LoVo (cell line): ENCODE results near the gene OBSCN.

ENCODE experiments used
- DNase-seq: peaks from one replicate; pipeline ENCODE4 v3.0.0-alpha.2; 2016; ENCODE audit warnings: low spot score

The OBSCN gene

GRCh38 chr1:228358039-228358763 lies 150.4 kb downstream of the OBSCN start:
- no peak for DNase-seq

- DNase-seq, result no peak
Observed at GRCh38 chr1:228358764-228359612, 151.1 kb downstream of the OBSCN start.

DNA sequence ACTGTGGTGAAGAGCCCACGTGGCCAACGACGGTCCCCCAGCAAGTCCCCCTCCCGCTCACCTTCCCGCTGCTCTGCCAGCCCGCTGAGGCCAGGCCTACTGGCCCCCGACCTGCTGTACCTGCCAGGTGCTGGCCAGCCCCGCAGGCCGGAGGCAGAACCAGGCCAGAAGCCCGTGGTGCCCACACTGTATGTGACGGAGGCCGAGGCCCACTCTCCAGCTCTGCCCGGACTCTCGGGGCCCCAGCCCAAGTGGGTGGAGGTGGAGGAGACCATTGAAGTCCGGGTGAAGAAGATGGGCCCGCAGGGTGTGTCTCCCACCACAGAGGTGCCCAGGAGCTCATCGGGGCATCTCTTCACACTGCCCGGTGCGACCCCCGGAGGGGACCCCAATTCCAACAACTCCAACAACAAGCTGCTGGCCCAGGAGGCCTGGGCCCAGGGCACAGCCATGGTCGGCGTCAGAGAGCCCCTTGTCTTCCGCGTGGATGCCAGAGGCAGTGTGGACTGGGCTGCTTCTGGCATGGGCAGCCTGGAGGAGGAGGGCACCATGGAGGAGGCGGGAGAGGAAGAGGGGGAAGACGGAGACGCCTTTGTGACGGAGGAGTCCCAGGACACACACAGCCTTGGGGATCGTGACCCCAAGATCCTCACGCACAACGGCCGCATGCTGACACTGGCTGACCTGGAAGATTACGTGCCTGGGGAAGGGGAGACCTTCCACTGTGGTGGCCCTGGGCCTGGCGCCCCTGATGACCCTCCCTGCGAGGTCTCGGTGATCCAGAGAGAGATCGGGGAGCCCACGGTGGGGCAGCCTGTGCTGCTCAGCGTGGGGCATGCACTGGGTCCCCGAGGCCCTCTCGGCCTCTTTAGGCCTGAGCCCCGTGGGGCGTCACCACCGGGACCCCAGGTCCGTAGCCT lies 152.0 kb downstream of the OBSCN start:
- no peak for DNase-seq

- no peak for DNase-seq
Observed at GRCh38 chr1:228360533-228361313, 152.9 kb downstream of the OBSCN start.

DNA sequence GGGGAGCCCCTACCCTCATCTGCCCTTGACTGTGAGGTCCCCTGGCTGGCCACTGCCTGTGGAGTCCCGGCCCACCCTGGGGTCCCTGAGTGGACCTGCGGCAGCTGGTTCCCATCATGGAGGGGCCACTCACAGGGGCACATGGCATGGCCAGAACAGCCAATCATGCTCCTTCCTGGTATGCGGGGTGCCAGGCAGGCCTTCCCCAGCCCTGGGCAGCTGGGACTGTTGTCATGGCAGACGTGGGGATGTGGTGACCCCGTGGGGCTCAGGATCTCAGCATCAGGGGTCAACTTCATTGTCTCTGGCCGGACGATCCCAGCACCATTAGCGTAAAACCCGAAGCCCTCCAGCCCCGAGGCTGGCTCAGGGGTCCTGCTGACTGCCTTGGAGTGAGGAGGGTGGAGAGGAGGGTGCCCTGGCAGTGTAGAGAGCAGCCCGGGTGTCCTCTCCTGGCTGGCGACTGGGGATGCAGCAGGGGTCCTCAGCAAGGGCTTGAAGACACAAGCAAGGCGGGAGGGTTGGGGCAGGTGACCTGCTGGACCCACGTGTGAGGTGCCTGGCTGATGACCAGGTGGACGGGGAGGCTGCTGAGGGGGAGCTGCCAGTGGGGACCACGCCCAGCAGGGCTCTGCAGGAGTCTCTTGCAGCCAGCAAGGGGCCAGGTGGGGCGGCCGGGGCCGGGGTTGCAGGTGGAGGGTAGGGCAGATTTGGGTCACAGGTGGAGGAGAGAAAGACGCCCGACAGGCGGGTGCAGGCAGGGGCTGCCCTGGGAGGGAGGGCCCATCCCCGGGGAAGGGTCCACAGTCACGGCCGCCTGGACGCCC lies 153.7 kb downstream of the OBSCN start:
- DNase-seq, result no peak

- DNase-seq, result no peak
Observed at GRCh38 chr1:228362141-228362883, 154.5 kb downstream of the OBSCN start.

- DNase-seq, result no peak
Observed at GRCh38 chr1:228362884-228363450, 155.1 kb downstream of the OBSCN start.

DNA sequence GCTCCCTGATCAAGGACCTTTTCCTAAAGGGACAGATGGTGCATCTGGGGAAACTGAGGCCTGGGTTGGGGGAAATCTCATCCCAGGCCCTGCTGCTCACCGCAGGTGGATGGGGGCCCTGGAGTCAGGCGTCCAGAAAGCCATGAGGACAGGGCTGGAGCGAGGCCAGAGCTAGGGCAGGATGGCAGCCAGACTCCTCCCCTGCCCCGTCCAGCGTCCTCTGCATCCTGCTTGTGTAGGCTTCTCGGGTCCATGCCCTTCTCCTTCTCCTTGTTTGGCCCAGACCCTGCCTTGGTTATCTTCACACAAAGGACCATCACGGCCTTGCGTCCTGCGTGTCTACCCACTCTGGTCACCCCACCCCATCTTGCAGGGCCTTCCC lies 155.8 kb downstream of the OBSCN start:
- DNase-seq, result no peak

DNA sequence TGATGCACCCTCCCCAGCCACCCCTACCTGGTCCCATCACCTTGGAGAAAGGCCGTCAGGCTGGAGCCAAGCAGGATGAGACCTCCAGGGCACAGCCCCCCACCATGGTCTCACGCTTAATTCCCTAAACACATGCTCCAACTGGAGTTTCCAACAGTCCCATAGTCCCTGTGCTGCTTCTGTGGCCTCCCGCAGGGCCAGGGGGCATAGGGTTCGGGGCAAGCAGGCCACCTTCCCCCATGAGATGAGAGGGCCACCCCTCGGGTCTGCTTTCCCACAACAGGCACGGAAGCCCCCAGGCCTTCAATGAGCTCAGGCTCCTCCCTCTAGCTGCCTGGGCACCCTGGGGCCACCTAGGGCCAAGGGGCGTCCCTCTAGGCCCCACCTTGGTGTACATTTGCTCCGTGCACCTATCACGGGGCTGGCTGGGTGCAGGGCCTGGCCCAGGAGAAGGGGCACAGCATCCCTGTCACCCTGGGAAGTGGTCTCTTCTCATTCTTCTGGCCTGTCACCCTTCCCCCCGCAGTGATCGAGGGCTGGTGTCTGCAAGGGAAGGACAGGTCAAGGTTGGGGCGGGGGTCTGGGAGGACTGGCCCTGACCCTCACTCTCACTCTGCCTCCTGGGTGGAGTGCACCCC lies 156.3 kb downstream of the OBSCN start:
- no peak for DNase-seq

- DNase-seq, result no peak
Observed at GRCh38 chr1:228364706-228365213, 156.9 kb downstream of the OBSCN start.

DNA sequence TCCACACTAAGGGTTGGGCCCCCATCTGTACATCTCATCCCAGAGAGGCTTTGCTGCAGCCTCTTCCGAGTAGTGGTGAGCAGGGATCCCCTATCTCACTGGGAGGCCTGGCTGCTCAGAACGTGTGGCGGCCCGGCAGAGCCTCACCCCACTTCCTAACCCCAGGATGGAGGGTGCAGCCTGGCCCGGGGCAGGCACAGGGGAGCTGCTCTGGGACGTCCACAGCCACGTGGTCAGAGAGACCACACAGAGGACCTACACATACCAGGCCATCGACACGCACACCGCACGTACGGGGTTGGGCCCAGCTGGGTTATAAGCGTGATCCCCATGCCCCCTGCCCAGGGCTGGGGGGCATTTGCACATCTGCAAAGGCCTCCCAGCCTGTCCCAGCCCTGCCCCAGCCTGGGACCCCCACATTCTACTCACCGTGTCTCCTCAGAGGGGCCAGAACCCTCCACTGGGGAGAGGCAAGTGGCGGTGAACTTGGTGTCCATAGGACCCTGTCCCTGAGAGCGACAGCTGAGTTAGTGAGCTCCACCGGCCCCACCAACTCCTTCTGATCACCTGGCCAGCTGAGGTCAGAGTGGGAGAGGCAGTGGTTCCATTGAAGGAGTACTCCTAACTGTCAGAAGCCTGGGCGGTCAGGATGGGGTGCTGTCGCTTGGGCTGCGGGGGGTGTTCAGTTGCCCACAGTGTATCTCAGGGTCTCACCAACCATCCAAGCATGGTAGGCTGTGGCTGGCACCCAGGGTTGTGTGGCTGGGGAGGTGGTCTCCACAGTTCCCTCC lies 157.6 kb downstream of the OBSCN start:
- DNase-seq, result no peak

DNA sequence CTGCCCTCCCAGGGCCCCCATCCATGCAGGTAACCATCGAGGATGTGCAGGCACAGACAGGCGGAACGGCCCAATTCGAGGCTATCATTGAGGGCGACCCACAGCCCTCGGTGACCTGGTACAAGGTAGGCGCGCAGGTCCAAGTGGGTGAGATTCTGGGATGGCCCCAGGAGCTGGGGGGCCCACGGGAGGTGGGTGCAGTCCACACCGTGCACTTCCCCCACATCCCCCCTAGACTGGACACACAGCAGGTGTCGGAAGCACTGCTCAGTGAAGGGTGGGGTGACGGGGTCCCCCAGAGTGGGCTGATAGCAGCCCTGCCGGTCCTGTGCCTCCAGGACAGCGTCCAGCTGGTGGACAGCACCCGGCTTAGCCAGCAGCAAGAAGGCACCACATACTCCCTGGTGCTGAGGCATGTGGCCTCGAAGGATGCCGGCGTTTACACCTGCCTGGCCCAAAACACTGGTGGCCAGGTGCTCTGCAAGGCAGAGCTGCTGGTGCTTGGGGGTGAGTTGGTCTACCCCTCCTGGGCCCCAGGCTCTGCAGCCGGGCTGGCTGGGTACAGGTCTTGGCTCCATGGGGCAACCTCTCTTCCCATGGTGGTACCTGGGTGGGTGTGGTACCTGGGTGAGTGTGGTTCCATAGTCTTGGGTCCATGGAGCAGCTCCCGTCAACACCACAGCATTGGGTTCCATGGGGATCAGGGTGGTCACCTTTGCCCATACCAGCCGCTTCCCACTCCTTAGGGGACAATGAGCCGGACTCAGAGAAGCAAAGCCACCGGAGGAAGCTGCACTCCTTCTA lies 158.4 kb downstream of the OBSCN start:
- no peak for DNase-seq

DNA sequence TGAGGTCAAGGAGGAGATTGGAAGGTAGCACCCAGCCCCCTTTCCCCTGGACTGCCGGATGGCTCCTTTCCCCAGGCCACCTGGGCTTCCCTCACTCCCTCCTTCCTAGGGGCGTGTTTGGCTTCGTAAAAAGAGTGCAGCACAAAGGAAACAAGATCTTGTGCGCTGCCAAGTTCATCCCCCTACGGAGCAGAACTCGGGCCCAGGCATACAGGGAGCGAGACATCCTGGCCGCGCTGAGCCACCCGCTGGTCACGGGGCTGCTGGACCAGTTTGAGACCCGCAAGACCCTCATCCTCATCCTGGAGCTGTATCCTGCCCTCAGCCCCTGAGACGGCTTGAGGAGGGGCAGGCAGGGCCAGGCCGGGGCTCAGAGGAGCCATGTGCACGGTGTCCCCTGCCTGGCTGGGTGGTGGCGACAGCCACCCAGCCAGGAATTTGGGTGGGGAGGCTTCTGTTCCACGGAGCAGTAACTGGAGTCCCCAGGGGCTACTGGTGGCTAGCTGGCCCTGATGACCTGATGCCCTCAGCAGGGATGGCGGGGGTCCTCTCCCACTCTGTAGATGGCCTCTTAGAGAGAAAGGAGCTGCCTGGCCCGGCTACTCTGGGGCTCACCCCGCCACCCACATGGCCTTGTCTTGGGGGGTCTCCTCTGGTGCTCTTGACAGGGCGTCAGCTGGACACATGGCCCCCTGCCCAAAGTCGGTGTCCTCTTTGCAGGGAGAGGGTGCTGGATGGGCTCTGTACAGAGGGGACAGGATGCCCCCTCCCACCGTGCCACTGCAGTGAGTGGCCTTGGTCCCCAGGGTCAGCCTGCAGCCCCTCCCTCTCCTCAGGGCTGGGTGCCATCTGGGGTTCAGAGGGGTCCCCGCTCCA lies 159.3 kb downstream of the OBSCN start:
- no peak for DNase-seq

- DNase-seq, result no peak
Observed at GRCh38 chr1:228367798-228368791, 160.3 kb downstream of the OBSCN start.
